Neuronal stem cell (in vitro differentiated cells): ENCODE data around the gene GALNT3.
A peak's percentile ranks its signal among the peaks of the same experiment; 100 is the strongest.

ENCODE experiments used
- DNase-seq: peaks from one replicate; pipeline ENCODE4 v3.0.0-alpha.2; 2013; ENCODE audit warnings: low spot score
- H2AFZ ChIP-seq: one replicate; pipeline ENCODE4 v1.6.1; 2013; ENCODE audit warnings: mild to moderate bottlenecking, low read length, inconsistent platforms
- H2AK5ac ChIP-seq: 2 replicates; pipeline ENCODE4 v1.6.1; 2013; ENCODE audit warnings: low read depth, mild to moderate bottlenecking, inconsistent platforms, low read length, moderate library complexity, mixed read lengths
- H2BK120ac ChIP-seq: 2 replicates; pipeline ENCODE4 v1.6.1; 2013; ENCODE audit warnings: low read depth, mild to moderate bottlenecking, inconsistent platforms, low read length, moderate library complexity, mixed read lengths
- H2BK12ac ChIP-seq: one replicate; pipeline ENCODE4 v1.6.1; 2013; ENCODE audit warnings: low read length, inconsistent platforms
- H2BK15ac ChIP-seq: 2 replicates; pipeline ENCODE4 v1.6.1; 2013; ENCODE audit warnings: mild to moderate bottlenecking, low read length, inconsistent platforms, mixed read lengths
- H2BK5ac ChIP-seq: one replicate; pipeline ENCODE4 v1.6.1; 2013; ENCODE audit warnings: inconsistent platforms, mild to moderate bottlenecking, low read length, moderate library complexity
- H3K14ac ChIP-seq: one replicate; pipeline ENCODE4 v1.6.1; 2013; ENCODE audit warnings: low read length, inconsistent platforms
- H3K18ac ChIP-seq: 2 replicates; pipeline ENCODE4 v1.6.1; 2013; ENCODE audit warnings: low read length, inconsistent platforms
- H3K23ac ChIP-seq: 2 replicates; pipeline ENCODE4 v1.6.1; 2013; ENCODE audit warnings: low read depth, mild to moderate bottlenecking, mixed read lengths, low read length, inconsistent platforms; ENCODE audit not compliant: poor library complexity
- H3K27ac ChIP-seq: replicated peaks from 3 replicates; pipeline ENCODE4 v1.5.1; 2013; ENCODE audit warnings: low read length, inconsistent platforms
- H3K27me3 ChIP-seq, 3 experiments: 2 replicates each; pipeline ENCODE4 v1.6.1; 2013; ENCODE audit warnings: low read length in 3 of 3, mild to moderate bottlenecking in 2 of 3, inconsistent platforms in 1 of 3, low read depth in 1 of 3, mixed read lengths in 1 of 3, moderate library complexity in 1 of 3; ENCODE audit not compliant: control insufficient read depth in 3 of 3, insufficient read depth in 3 of 3
- H3K36me3 ChIP-seq, 2 donors: replicated peaks in 1 of 2; 2 replicates each; pipeline ENCODE4 v1.6.1; 2013; ENCODE audit warnings: low read length in 2 of 2; ENCODE audit not compliant: control insufficient read depth in 2 of 2, insufficient read depth in 2 of 2
- H3K4ac ChIP-seq: 2 replicates; pipeline ENCODE4 v1.6.1; 2013; ENCODE audit warnings: inconsistent platforms, mild to moderate bottlenecking, low read length, moderate library complexity
- H3K4me1 ChIP-seq, 2 donors: 1 replicate in 1 of 2; 2 replicates in 1 of 2; pipeline ENCODE4 v1.6.1; 2013; ENCODE audit warnings: low read length in 2 of 2, low read depth in 1 of 2; ENCODE audit not compliant: control insufficient read depth in 2 of 2, insufficient read depth in 1 of 2
- H3K4me2 ChIP-seq: one replicate; pipeline ENCODE4 v1.6.1; 2013; ENCODE audit warnings: mild to moderate bottlenecking, low read length, inconsistent platforms; ENCODE audit not compliant: insufficient read depth, poor library complexity, severe bottlenecking
- H3K4me3 ChIP-seq, 2 donors: 2 replicates each; pipeline ENCODE4 v1.5.1; 2013; ENCODE audit warnings: low read length in 2 of 2, mild to moderate bottlenecking in 2 of 2, inconsistent platforms in 1 of 2, moderate library complexity in 1 of 2
- H3K79me1 ChIP-seq: one replicate; pipeline ENCODE4 v1.6.1; 2013; ENCODE audit warnings: low read depth, mild to moderate bottlenecking, inconsistent platforms, low read length, moderate library complexity
- H3K9ac ChIP-seq: one replicate; pipeline ENCODE4 v1.6.1; 2013; ENCODE audit warnings: mild to moderate bottlenecking, low read depth, low read length, inconsistent platforms; ENCODE audit not compliant: poor library complexity
- H3K9me3 ChIP-seq, 2 donors: replicated peaks in 1 of 2; 2 replicates each; pipeline versions ENCODE3 to v1.6.1; 2013; ENCODE audit warnings: low read length in 2 of 2, mild to moderate bottlenecking in 2 of 2, inconsistent platforms in 1 of 2, low read depth in 1 of 2, mixed read lengths in 1 of 2, moderate library complexity in 1 of 2; ENCODE audit not compliant: control insufficient read depth in 2 of 2, insufficient read depth in 1 of 2
- H4K8ac ChIP-seq: one replicate; pipeline ENCODE4 v1.6.1; 2013; ENCODE audit warnings: low read depth, mild to moderate bottlenecking, inconsistent platforms, low read length, moderate library complexity
- H4K91ac ChIP-seq: one replicate; pipeline ENCODE4 v1.6.1; 2013; ENCODE audit warnings: low read length, low read depth, mild to moderate bottlenecking, inconsistent platforms; ENCODE audit not compliant: poor library complexity
- WGBS, 2 donors: extraction: QIAGEN DNeasy Blood & Tissue Kit; methylation state at CpG; one replicate each; pipeline ENCODE4 v1.1.7; 2013; ENCODE audit warnings: missing lambda C conversion rate in 2 of 2, mixed read lengths in 1 of 2; ENCODE audit not compliant: insufficient read length in 2 of 2, insufficient replicate concordance in 1 of 2; ENCODE audit errors: extremely low coverage in 2 of 2; 5-methylcytosine and 5-hydroxymethylcytosine counted together

GALNT3 gene

GRCh38 chr2:165815299-165816141, 21.5 kb upstream of the GALNT3 start:
- Histone ChIP-seq H2BK12ac (no peak overlapping the region), H3K27me3 (no peaks in the 10 kb centered on the region), H4K8ac (no peak overlapping the region), H2BK120ac (no peak overlapping the region), H2BK5ac (no peak overlapping the region), H2AFZ (peak overlapping the region; percentile 23), H2AK5ac (no peak overlapping the region), H3K18ac (no peak overlapping the region), H3K4me2 (no peak overlapping the region), H4K91ac (no peak overlapping the region), H3K9ac (no peak overlapping the region), H3K14ac (no peak overlapping the region), H3K4me3 (no peak overlapping the region), H3K23ac (no peak overlapping the region), H3K4ac (no peak overlapping the region), H3K79me1 (no peaks in the 10 kb centered on the region), H3K4me1 (peaks cover 0 to 6% of the 10 kb centered on the region in 2 donors), H3K36me3 (no peaks in the 10 kb centered on the region), H3K27ac (no peak overlapping the region), H2BK15ac (no peak overlapping the region), H3K9me3 (no peaks in the 10 kb centered on the region)
- DNase-seq = no peak
- WGBS, 2 donors = no CpG with 5 or more reads among the region's 2 CpGs

- no peak overlapping the region for H3K14ac ChIP-seq
- DNase-seq = no peak
- WGBS, 2 donors = no CpG with 5 or more reads among the region's 4 CpGs
Observed at GRCh38 chr2:165814473-165814872, 20.4 kb upstream of the GALNT3 start.

GRCh38 chr2:165811592-165812370, 17.7 kb upstream of the GALNT3 start:
- H2AFZ ChIP-seq = no peak overlapping the region
- H3K23ac ChIP-seq = no peak overlapping the region
- no peak overlapping the region for H4K8ac ChIP-seq
- no peak overlapping the region for H3K27ac ChIP-seq
- H3K4me1 ChIP-seq = peaks cover 0 to 6% of the 10 kb centered on the region in 2 donors
- no peaks in the 10 kb centered on the region for H3K9me3 ChIP-seq
- DNase-seq = no peak
- no peak overlapping the region for H4K91ac ChIP-seq
- H3K14ac ChIP-seq = no peak overlapping the region
- no peak overlapping the region for H3K18ac ChIP-seq
- H3K4me2 ChIP-seq = no peak overlapping the region
- H2AK5ac ChIP-seq = no peak overlapping the region
- no peak overlapping the region for H2BK120ac ChIP-seq
- no peak overlapping the region for H2BK5ac ChIP-seq
- no peak overlapping the region for H3K4ac ChIP-seq
- H3K4me3 ChIP-seq = no peak overlapping the region
- H2BK15ac ChIP-seq = no peak overlapping the region
- H3K27me3 ChIP-seq = no peaks in the 10 kb centered on the region
- no peaks in the 10 kb centered on the region for H3K79me1 ChIP-seq
- H3K9ac ChIP-seq = no peak overlapping the region
- WGBS, 2 donors = no CpG with 5 or more reads among the region's 1 CpG
- H2BK12ac ChIP-seq = no peak overlapping the region
- no peaks in the 10 kb centered on the region for H3K36me3 ChIP-seq

More at GRCh38 chr2:165814473-165814872, 20.4 kb upstream of the GALNT3 start:
- H4K91ac ChIP-seq = no peak overlapping the region
- H3K4me1 ChIP-seq = peaks cover 0 to 6% of the 10 kb centered on the region in 2 donors
- no peak overlapping the region for H2BK5ac ChIP-seq
- no peak overlapping the region for H3K4me3 ChIP-seq
- no peak overlapping the region for H3K9ac ChIP-seq
- no peaks in the 10 kb centered on the region for H3K9me3 ChIP-seq
- no peaks in the 10 kb centered on the region for H3K36me3 ChIP-seq
- no peak overlapping the region for H3K4ac ChIP-seq
- H3K27ac ChIP-seq = no peak overlapping the region
- no peak overlapping the region for H2BK15ac ChIP-seq
- no peak overlapping the region for H2AFZ ChIP-seq
- H3K27me3 ChIP-seq = no peaks in the 10 kb centered on the region
- no peak overlapping the region for H2BK120ac ChIP-seq
- H2AK5ac ChIP-seq = no peak overlapping the region
- no peak overlapping the region for H3K4me2 ChIP-seq
- H2BK12ac ChIP-seq = no peak overlapping the region
- H4K8ac ChIP-seq = no peak overlapping the region
- H3K23ac ChIP-seq = no peak overlapping the region
- no peak overlapping the region for H3K18ac ChIP-seq
- no peaks in the 10 kb centered on the region for H3K79me1 ChIP-seq

GRCh38 chr2:165810418-165810817, 16.4 kb upstream of the GALNT3 start:
- H4K91ac ChIP-seq = no peak overlapping the region
- H3K27ac ChIP-seq = no peak overlapping the region
- H3K4me3 ChIP-seq = no peak overlapping the region
- no peak overlapping the region for H3K23ac ChIP-seq
- H2BK120ac ChIP-seq = no peak overlapping the region
- H3K4me2 ChIP-seq = no peak overlapping the region
- no peak overlapping the region for H2BK15ac ChIP-seq
- no peak overlapping the region for H2BK12ac ChIP-seq
- H3K4me1 ChIP-seq = peaks cover 0 to 4% of the 10 kb centered on the region in 2 donors
- H3K9me3 ChIP-seq = no peaks in the 10 kb centered on the region
- H3K14ac ChIP-seq = no peak overlapping the region
- no peaks in the 10 kb centered on the region for H3K79me1 ChIP-seq
- no peak overlapping the region for H2AK5ac ChIP-seq
- no peak overlapping the region for H3K18ac ChIP-seq
- H3K4ac ChIP-seq = no peak overlapping the region
- H3K9ac ChIP-seq = no peak overlapping the region
- H2AFZ ChIP-seq = peak overlapping the region; percentile 35
- no peak overlapping the region for H4K8ac ChIP-seq
- DNase-seq = no peak
- WGBS, 2 donors = no CpG with 5 or more reads among the region's 9 CpGs
- no peaks in the 10 kb centered on the region for H3K36me3 ChIP-seq
- H3K27me3 ChIP-seq = no peaks in the 10 kb centered on the region
- H2BK5ac ChIP-seq = no peak overlapping the region
